Measurements from ENCODE around the gene USP2.

Gene USP2

GRCh38 chr11:119323532-119324033 is 57.9 kb downstream of the USP2 start:
- DNase-seq (ENCODE audit: low read depth in 2 of 2): peak; percentile 43 to 62

GRCh38 chr11:119322921-119323531 is 58.5 kb downstream of the USP2 start:
- DNase-seq (ENCODE audit: low read depth in 2 of 2): no peak

DNA sequence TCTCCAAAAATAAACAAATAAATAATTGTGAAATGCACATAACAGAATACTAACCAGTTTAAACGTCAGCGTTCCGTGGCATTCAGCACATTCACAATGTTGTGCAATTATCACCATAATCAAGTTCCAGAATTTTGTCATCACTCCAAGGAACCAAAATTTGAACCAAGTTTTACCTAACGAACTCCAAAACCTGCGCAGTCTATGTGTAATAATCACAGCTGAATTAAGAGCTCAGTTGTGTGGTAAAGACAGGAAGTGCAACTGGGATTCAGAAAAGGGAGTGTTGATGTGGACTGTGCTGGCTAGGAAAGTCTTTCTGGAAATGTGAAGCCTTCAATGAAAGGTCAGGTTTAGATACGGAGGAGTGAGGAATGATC is 59.1 kb downstream of the USP2 start:
- DNase-seq (ENCODE audit: low read depth in 2 of 2): no peak

GRCh38 chr11:119320776-119321524 is 60.5 kb downstream of the USP2 start:
- DNase-seq (ENCODE audit: low read depth in 2 of 2): no peak

- no peak for DNase-seq (ENCODE audit: low read depth in 2 of 2)
Measured at GRCh38 chr11:119320240-119320775, 61.2 kb downstream of the USP2 start.

- no peak for DNase-seq (ENCODE audit: low read depth in 2 of 2)
Measured at GRCh38 chr11:119319700-119320239, 61.7 kb downstream of the USP2 start.

DNA sequence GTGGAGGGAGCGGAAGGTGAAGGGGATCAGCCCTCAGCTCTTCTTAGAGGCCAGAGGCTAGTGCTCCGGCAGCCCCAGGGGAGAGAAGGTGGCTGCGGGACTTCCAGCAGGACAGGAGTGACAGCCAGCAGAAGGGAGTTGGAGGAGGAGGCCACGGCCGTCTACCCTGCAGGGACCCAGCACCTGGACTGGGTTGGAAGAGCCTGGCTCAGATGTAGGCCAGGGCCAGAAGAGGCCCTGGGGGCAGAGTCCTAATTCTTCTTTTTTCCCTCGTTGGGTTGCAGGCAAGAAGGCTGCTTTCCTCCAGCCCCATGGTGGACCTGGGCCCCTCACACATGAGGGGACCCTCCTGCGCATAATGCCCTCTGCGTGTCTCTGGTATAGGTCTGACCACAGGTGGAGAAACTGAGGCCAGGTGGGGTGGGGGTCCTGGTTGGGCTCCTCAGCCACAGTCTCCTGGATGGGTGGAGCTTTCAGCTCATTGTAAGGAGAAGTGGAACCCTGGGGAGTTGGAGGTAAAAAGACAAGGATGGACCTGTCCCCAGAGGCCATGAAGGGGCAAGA is 62.3 kb downstream of the USP2 start:
- DNase-seq (ENCODE audit: low read depth in 2 of 2): no peak

DNA sequence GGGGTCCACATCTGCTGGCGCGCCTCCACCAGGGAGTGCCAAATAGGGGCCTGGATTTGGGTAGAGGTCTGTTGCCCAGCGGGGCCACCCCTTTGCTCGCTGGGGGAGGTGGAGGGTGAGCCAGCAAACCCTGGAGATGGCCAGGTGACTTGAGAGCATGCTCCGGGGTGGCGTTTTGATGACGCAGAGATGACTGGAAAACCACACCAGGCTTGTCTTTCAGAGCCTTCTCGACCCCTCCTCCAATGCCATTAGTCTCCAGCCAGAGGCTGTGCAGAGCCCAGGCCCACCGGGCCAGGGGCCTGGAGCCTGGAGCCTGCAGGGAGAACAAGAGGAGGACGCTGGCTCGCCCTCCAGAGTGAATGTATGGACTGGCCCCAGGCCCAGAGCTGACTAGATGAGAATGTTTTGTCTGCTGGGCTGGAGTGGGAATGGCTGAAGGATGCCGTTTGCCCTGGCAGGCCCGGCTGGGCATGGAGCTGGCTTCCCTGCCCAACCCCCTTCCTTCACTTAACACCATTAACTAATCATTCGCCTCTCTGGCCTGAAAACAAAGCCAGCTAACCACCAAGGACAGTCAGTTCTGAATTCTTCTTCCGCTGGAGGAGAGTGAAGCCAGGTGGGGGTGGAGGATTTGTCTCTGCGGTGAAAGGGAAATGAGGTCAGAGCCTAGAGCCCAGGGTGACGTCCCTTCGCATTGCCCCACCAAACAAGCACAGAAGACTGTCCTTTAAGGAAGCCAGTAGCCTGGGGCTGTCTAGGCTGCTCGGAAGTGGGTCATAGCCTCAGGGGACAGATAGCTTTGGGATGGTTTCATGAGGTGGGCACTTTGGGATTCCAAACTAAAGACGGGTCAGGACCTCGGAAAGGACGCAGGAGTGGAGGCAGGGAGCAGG is 63.0 kb downstream of the USP2 start:
- DNase-seq (ENCODE audit: low read depth in 2 of 2): no peak

DNA sequence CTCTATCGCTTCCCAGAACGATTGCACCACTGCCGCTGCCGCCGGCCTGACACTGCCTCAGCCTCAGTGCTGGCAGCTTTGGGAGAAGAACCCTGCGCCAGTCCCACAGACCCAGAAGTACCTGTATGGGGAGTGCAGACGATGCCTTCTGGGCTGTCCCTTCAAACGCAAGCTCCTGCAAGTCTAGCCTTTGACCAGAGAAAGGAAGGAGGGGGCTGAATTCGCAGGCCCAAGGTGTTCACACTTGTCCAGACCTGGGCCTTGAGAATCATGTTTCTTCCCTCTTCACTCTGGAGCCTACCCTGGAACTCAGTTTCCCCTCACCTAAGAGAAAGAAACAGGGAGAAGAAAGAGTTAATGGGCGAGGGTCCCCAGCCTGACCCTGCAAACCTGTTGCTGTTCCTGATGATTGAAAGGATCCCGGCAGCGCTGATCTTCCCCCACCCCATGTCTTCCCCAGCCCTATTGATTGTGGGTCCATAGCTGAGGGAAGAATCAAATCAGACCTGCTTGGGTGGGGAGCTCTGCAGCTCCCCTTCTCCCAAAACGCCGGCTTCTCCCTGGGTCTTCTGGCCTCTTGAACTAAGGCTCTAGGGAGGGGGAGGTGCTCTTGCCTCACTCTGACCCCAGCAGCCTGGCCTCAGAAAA is 63.8 kb downstream of the USP2 start:
- DNase-seq (ENCODE audit: low read depth in 2 of 2): no peak

GRCh38 chr11:119316729-119317591 is 64.5 kb downstream of the USP2 start, which contains the start of gene MCAM:
MCAM (minus strand) TSS chr11:119317130; CDS start chr11:119317101, 29 bp downstream.
- no peak for DNase-seq (ENCODE audit: low read depth in 2 of 2)

DNA sequence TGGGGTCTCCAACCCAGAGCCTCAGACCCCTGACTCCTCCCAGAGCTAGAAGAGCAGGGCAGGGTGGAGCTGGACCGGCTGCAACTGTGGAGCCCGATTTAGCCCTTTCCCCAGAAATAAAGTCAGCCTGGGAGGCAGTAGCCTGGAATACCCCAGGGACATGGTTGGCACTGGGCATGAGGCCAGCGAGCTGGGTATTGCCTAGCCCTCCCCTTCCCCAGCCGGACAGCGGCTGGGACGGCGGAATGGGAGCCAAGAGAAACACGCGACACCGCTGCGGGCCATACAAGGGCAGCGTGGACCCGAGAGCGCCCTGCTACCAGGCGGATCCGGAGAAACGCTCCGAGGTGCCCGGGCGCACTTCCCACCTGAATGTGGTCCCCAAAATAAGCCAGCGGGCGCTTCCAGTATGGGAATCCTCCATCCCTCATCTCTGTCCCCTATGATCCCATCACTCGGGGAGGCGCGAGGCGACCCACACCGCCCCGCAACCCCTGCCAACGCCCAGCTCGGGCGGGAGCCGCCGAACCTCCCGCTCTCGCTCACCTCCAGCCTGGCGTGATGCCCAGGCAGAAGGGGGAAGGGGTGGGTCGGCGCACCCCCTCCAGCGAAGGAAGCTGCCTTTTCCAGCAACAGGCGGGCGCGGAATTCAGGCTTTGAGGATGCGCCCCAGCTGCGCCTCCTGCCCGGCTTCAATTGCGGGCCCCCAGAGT is 65.3 kb downstream of the USP2 start:
- no peak for DNase-seq (ENCODE audit: low read depth in 2 of 2)

DNA sequence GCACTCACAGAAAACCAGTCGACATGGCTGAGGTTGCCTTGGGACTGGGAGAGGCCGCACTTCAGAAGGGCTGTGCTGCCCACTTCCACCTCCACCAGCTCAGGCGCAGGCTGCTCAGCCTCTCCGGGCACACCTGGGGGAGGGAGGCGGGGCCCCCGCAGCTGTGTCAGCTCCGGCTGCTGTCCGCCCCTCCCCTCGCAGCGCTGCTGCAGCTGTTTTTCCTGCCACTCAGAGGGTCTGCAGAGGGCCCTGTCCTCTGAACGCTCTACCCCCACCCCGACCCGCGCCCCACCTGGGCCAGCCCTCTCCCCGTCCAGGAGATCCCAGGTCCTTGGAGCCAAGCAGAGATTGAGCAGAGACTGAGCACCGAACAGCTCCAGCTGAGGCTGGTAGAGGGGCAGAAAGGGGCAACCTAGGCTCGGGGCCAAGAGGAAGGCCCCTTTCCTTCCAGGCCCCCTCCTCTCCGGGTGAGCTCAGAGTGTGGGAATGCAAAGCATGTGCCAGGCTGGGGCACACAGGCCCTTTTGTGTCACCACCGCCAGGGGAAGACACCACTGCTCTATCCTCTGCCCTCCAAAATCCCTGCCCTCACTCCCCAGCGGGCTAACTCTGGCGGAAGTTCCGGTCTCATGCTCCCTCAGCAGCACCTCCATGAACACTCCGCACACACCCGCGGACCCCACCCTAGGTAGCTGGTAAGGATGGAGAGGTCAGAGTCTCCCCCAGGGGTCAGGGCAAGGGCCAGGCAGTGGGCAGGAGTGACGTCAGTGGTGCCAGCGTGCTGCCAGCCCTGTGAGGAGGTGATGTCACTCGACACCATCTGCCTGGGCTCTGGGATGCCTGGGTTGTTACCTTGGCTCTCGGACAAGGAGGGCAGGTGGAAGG is 66.1 kb downstream of the USP2 start:
- peak in 1 of 2 donors; percentile 30 for DNase-seq (ENCODE audit: low read depth in 2 of 2)

- DNase-seq (ENCODE audit: low read depth in 2 of 2): no peak
Measured at GRCh38 chr11:119314726-119315125, 66.8 kb downstream of the USP2 start.

DNA sequence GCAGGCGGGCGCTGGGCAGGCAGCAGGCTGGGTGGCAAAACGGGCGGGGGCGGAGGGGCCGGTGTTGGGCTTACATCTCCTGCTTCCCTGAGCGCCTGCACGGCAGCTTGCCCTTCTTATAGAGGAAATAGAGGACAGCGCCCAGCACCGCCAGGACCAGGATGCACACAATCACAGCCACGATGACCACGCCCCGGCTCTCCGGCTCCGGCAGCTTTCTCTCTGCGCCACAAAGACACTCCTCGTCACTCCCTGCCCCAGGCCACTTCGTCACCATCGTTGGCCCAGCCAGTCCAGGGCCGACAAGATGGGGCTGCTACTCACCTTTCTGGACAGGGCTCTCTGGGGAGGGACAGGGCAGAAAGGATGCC is 70.8 kb downstream of the USP2 start:
- no peak for DNase-seq (ENCODE audit: low read depth in 2 of 2)

- no peak for DNase-seq (ENCODE audit: low read depth in 2 of 2)
Measured at GRCh38 chr11:119309953-119310681, 71.4 kb downstream of the USP2 start.

DNA sequence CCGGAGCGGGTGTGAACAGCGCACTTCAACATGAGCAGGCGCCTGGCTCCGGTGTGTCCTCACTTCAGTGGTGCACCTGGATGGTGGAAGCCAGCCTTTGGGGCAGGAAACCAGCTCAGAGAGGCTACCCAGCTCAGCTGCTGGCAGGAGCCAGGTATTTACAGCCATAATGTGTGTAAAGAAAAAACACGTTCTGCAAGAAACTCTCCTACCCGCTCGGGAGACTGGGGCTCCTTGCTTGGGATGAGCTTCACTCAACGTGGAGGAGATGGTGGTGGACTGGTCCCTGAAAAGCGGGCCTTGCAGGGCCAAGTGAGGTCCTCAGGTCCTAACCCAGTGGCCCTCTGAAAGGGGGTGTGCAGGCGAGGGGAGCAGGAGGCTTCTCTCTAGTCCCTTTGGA is 72.1 kb downstream of the USP2 start:
- no peak for DNase-seq (ENCODE audit: low read depth in 2 of 2)

DNA sequence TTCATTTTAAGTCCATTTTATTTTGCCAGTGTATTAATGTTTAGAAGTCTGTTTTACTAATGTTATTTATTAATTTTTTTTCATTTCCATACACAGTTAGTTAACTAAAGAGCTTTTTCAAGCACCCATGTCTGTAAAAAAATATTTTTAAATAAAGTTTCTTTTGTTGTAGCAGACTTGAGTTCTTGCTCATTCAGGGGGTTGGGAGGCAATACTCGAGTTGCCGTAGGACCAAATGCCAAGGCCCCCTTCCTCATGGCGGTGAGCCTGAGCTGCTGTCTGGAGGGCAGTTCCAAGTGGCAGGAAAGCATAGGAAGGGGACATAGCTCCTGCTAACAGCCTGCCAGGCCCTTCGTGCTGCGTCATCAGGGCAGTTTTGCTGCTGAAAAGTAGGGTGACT is 73.5 kb downstream of the USP2 start:
- no peak for DNase-seq (ENCODE audit: low read depth in 2 of 2)

DNA sequence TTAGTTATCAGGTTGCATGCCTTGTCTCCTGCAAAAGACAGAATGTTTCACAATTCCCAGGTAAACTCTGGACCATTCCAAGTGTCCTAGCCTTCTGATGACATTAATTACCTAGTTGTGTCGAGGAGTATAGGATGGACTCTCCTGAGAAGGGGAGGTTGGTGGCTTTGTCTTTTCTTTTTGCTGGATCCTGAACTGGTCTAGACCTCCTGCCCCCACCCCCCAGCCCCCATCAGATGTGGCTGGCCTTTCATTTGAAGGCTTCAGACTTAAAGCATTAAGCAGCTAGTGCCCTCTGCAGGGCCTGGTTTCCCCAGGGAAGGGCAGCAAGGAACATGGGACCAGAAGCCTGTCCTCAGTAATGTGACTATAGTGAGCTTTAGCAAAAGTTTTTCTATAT is 74.3 kb downstream of the USP2 start:
- DNase-seq (ENCODE audit: low read depth in 2 of 2): no peak
